Chondrocyte (in vitro differentiated cells): ENCODE data around the gene TTC1. TPM values are rescaled to one million over a fixed set of nuclear protein-coding genes. Genes with fewer than 3 reads are reported as not detected.
"Not testable (repeated sequence)": the region's sequence is repeated elsewhere in the genome, so short reads cannot be mapped to it uniquely, and the experiment has no call there.

Experiments
- DNase-seq: peaks from one replicate; pipeline ENCODE4 v3.0.0; 2021; ENCODE audit warnings: mixed read lengths, low spot score
- H3K27ac Mint-ChIP-seq: one replicate; pipeline ENCODE4 v1.8.0; 2021; ENCODE audit warnings: mild to moderate bottlenecking, moderate library complexity, mixed read lengths; ENCODE audit not compliant: unreplicated experiment
- H3K27me3 Mint-ChIP-seq: 2 replicates; pipeline ENCODE4 v1.8.0; 2021; ENCODE audit warnings: low read depth, mixed read lengths
- H3K36me3 Mint-ChIP-seq: 2 replicates; pipeline ENCODE4 v1.8.0; 2021; ENCODE audit warnings: low read depth, mixed read lengths
- H3K4me1 Mint-ChIP-seq: 2 replicates; pipeline ENCODE4 v1.8.0; 2021; ENCODE audit warnings: low read depth, mild to moderate bottlenecking, mixed read lengths
- H3K4me3 Mint-ChIP-seq: one replicate; pipeline ENCODE4 v1.8.0; 2021; ENCODE audit warnings: mild to moderate bottlenecking, moderate library complexity, mixed read lengths; ENCODE audit not compliant: unreplicated experiment
- H3K9me3 Mint-ChIP-seq: 2 replicates; pipeline ENCODE4 v1.8.0; 2021; ENCODE audit warnings: low read depth, mixed read lengths
- CTCF ChIP-seq: fragments of 200-600 bp; sonication (generic); IDR thresholded peaks from 2 replicates; pipeline ENCODE4 v1.5.0; 2021; ENCODE audit warnings: antibody characterized with exemption, mild to moderate bottlenecking, moderate library complexity
- total RNA-seq: library from RNA; stranded (reverse); gene quantifications from 3 replicates; pipeline ENCODE4 v1.2.1, GENCODE V29; 2021

The TTC1 gene
- total RNA-seq, 1 donor from 2014 or later, result 41.1 TPM

DNA sequence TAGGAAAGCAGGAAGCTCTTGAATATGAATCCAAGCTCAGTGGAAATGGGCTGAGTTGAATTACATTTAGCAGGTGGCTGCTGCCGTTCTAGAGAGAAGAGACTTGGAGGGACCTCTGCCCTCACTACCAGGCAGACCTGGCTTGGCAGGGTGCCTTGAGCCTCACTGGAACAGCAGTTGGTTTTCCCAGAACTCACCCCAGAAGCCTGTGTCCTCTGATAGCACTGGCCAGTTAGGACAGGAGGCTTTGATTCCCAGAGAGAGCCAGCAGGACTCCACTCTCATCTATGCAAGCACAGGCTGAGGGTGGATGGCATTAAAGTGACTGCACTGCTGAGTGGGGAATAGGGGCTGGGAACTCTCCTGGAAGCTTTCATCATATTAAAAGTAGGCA lies 55.5 kb downstream of the TTC1 start:
- DNase-seq, result no peak
- no peaks in the 10 kb centered on the region for H3K27me3 Mint-ChIP-seq
- H3K4me3 Mint-ChIP-seq, result no peak overlapping the region
- no peak overlapping the region for H3K27ac Mint-ChIP-seq
- no peak for TF ChIP-seq CTCF
- H3K9me3 Mint-ChIP-seq, result no peaks in the 10 kb centered on the region
- H3K4me1 Mint-ChIP-seq, result no peaks in the 10 kb centered on the region
- peaks cover 17% of the 10 kb centered on the region for H3K36me3 Mint-ChIP-seq

DNA sequence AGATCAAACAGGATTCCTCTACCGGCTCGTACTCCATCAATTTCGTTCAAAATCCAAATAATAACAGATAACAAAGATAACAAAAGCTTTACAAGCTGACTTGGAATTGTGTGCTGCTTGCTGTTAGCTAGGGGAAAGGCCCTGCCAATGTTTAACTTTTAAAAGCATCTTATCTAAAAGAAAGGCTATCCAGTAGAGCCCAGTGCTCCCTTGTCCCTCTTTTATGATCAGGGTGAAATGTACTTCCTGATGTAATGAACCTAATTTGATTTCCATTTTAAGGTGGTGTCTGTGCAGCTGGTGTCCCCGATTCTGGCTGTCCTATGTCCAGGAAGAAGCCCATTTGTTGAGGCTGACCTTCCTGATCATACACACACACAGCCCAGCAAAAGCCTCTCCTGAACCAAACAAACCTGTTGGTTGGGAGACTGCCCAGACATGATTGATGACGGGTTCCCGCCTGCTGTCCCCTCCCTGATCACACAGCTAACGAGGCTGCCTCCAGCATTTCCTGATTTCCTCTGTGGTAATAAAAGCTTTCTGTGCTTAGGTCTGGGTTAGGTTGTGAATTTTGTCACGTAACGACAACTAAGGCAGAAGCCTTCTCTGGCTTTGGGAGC lies 56.2 kb downstream of the TTC1 start:
- Mint-ChIP-seq H3K4me3 (no peak overlapping the region), H3K27me3 (no peaks in the 10 kb centered on the region), H3K4me1 (no peaks in the 10 kb centered on the region), H3K9me3 (no peaks in the 10 kb centered on the region), H3K36me3 (peaks cover 17% of the 10 kb centered on the region), H3K27ac (no peak overlapping the region)
- no peak for DNase-seq
- no peak for TF ChIP-seq CTCF

DNA sequence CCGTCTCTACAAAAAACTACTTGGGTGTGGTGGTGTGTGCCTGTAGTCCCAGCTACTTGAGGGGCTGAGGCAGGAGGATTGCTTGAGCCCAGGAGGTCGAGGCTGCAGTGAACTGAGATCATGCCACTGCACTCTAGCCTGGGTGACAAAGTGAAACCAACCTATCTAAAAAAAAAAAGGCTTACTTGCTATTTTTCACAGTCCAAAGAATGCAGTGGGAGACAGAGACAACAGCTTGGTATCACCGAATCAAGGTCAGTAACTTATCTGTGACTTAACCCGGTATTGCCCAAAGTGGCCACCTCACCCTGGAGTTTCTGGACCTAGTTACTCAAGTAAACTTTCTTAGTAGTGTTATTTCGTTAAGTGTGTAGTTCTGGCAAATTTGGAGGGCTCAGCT lies 60.2 kb downstream of the TTC1 start:
- H3K4me1 Mint-ChIP-seq, H3K27ac Mint-ChIP-seq, DNase-seq, H3K9me3 Mint-ChIP-seq, H3K36me3 Mint-ChIP-seq, H3K4me3 Mint-ChIP-seq, H3K27me3 Mint-ChIP-seq: not testable (repeated sequence)

DNA sequence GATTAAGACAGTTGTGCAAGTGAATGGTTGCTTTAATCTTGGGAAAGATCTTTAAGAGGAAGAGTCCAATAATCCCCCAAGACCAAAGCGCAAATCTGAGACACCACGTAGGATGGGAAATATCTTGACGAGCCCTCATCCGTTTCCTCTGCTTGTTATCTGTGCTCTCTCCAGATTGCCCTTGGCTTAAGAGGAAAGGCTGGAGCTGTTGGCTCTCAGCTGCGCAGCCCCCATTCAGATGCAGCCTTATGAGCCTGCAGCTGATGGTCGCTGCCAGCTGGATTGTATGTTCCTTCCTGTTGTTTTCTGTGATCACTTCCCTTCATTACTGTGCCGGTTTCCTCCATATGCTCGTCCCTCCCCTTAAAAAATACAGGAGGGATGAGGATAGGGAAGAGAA lies 62.6 kb downstream of the TTC1 start:
- TF ChIP-seq CTCF, result no peak
- Mint-ChIP-seq H3K9me3 (no peaks in the 10 kb centered on the region), H3K4me1 (peaks cover 6% of the 10 kb centered on the region), H3K27me3 (no peaks in the 10 kb centered on the region), H3K27ac (no peak overlapping the region), H3K36me3 (no peaks in the 10 kb centered on the region), H3K4me3 (no peak overlapping the region)
- no peak for DNase-seq

DNA sequence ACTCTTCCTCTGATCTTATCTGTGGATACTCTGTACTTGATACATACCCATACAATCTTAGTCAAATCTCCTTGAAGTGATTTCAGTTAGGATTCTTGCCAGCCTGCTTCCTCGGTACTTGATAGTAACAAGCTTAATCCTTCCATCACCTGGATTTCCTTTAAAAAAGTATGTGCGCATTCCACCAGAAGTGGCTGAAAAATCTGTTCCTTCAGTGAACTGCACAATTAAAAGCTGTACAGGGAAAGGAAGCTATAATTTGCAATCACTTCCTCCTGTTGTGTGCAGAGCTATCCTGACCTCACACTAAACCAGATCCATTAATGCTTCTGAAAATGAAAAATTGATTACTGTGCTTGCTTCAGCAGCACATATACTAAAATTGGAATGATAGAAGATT lies 63.0 kb downstream of the TTC1 start:
- H3K9me3 Mint-ChIP-seq, result no peaks in the 10 kb centered on the region
- no peak overlapping the region for H3K4me3 Mint-ChIP-seq
- no peaks in the 10 kb centered on the region for H3K36me3 Mint-ChIP-seq
- no peaks in the 10 kb centered on the region for H3K27me3 Mint-ChIP-seq
- H3K27ac Mint-ChIP-seq, result no peak overlapping the region
- TF ChIP-seq CTCF, result no peak
- H3K4me1 Mint-ChIP-seq, result peaks cover 6% of the 10 kb centered on the region
- DNase-seq, result no peak

GRCh38 chr5:160075073-160075472 lies 66.1 kb downstream of the TTC1 start:
- H3K4me3 Mint-ChIP-seq, result no peak overlapping the region
- no peaks in the 10 kb centered on the region for H3K27me3 Mint-ChIP-seq
- no peak overlapping the region for H3K27ac Mint-ChIP-seq
- DNase-seq, result no peak
- no peaks in the 10 kb centered on the region for H3K9me3 Mint-ChIP-seq
- peaks cover 6% of the 10 kb centered on the region for H3K36me3 Mint-ChIP-seq
- peaks cover 24% of the 10 kb centered on the region for H3K4me1 Mint-ChIP-seq
- TF ChIP-seq CTCF, result no peak
